VCaP (cell line): Measurements from ENCODE around the gene BFSP1.

ENCODE experiments used
- H3K27ac ChIP-seq: fragments of 450-650 bp; 2 replicates; pipeline ENCODE4 v1.5.1; 2017
- CTCF ChIP-seq: fragments of 450-650 bp; conservative IDR thresholded peaks from 2 replicates; pipeline ENCODE4 v1.5.1; 2017; ENCODE audit warnings: mild to moderate bottlenecking, moderate library complexity

BFSP1 gene

GRCh38 chr20:17530153-17530552, 1.0 kb downstream of the BFSP1 start:
- no peak for TF ChIP-seq CTCF
- H3K27ac ChIP-seq, result peak overlapping the region; percentile 88

- H3K27ac ChIP-seq, result no peak overlapping the region
- no peak for TF ChIP-seq CTCF
These were observed 1.6 kb downstream of the BFSP1 start for GRCh38 chr20:17529586-17529985.

GRCh38 chr20:17525650-17526049, 5.5 kb downstream of the BFSP1 start:
- H3K27ac ChIP-seq, result no peak overlapping the region
- TF ChIP-seq CTCF, result no peak

- no peak for TF ChIP-seq CTCF
- no peak overlapping the region for H3K27ac ChIP-seq
These were observed 6.0 kb downstream of the BFSP1 start for GRCh38 chr20:17525132-17525531.

- H3K27ac ChIP-seq, result no peak overlapping the region
- TF ChIP-seq CTCF, result no peak
These were observed 6.6 kb downstream of the BFSP1 start for GRCh38 chr20:17524560-17524959.

GRCh38 chr20:17523326-17523725, 7.9 kb downstream of the BFSP1 start:
- no peak for TF ChIP-seq CTCF
- H3K27ac ChIP-seq, result no peak overlapping the region

GRCh38 chr20:17522528-17522927, 8.7 kb downstream of the BFSP1 start:
- TF ChIP-seq CTCF, result no peak
- H3K27ac ChIP-seq, result no peak overlapping the region

- H3K27ac ChIP-seq, result no peak overlapping the region; the same call in 1 of the 2 replicates
- no peak for TF ChIP-seq CTCF
These were observed 10.6 kb downstream of the BFSP1 start for GRCh38 chr20:17520583-17520982.
